Measurements from ENCODE around the gene CNTNAP2. TPM values are rescaled to one million over a fixed set of nuclear protein-coding genes. Genes with fewer than 3 reads are reported as not detected.

CNTNAP2 gene
- total and polyA plus RNA-seq, 9 of the 15 experiments (the other 6 are each of a cell fraction or from before 2014, with no cell fraction given): 0.04 to 0.62 (median 0.09) TPM; not detected in 4

DNA sequence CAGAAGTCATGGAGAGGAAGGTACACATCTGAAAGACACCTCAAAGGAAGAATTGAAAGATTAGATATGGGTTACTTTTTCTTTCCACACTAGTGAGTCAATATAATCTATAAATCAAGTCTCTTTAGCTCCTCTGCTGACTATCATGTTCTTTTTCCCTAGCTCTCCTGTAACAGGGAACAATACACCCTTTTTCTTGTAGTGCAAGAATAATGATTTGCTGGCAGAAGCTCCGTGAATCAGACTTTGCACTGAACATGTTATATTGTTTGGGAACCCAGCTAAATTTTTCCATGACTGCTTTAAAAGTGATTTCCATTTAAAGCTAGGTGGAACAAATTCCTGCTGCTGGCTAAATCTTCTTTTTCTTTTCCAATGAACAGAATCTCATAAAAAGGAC, 1717.4 kb downstream of the CNTNAP2 start:
- intact Hi-C loops (cut with micrococcal nuclease) (no loop called here), in situ Hi-C loops (cut with MboI) (no loop called here)
- ChIA-PET CTCF (ENCODE audit: low intra/inter-chr PET ratio) (no interaction called here), POLR2A (interaction anchor here (0.6 kb wide), 1 partner anchor 1444 kb away, joined by 3 read pairs; no protein-coding TSS in a partner anchor)
- H2AFZ ChIP-seq (ENCODE audit: low read depth, low read length): no peak overlapping the region
- H3K9ac ChIP-seq (ENCODE audit: insufficient read depth in 1 of 2, low read depth in 2 of 2, low read length in 2 of 2): no peak overlapping the region
- BruUV-seq (replicated peaks): no TSS peak
- H4K20me1 ChIP-seq (replicated peaks; ENCODE audit: control insufficient read depth, insufficient read depth, low read length): no peaks in the 10 kb centered on the region
- TF ChIP-seq ZC3H11A (IDR thresholded peaks at IDR 0.05; ENCODE audit: low read depth, low read length) (no peak), PTRF (tag; IDR thresholded peaks at IDR 0.05) (no peak)
- H3K4me3 ChIP-seq: no peak overlapping the region
- H3K27ac ChIP-seq (ENCODE audit: extremely low read depth, low read depth, low read length): no peak overlapping the region
- no peak for ATAC-seq
- H3K9me1 ChIP-seq (ENCODE audit: control insufficient read depth, insufficient read depth, low read length): no peaks in the 10 kb centered on the region
- H3K9me3 ChIP-seq (replicated peaks; ENCODE audit: control insufficient read depth, insufficient read depth, low read depth, low read length): peaks cover 2% of the 10 kb centered on the region; the same call in 1 of the 2 replicates
- no peaks in the 10 kb centered on the region for H3K4me1 ChIP-seq (replicated peaks in 1 of 2; ENCODE audit: control insufficient read depth in 2 of 2, insufficient read depth in 2 of 2, low read length in 2 of 2)
- DNase-seq (ENCODE audit: extremely low read depth in 1 of 4, low spot score in 3 of 4): no peak
- no peak overlapping the region for H3K4me2 ChIP-seq (ENCODE audit: insufficient read depth, low read length)
- no peaks in the 10 kb centered on the region for H3K36me3 ChIP-seq (ENCODE audit: control insufficient read depth, insufficient read depth, low read length)
- WGBS (ENCODE audit: insufficient coverage, low coverage, missing lambda C conversion rate): 0% methylated on average over 1 of the region's 1 CpG
- no peaks in the 10 kb centered on the region for H3K79me2 ChIP-seq (ENCODE audit: control insufficient read depth, insufficient read depth, low read length)
- no peaks in the 10 kb centered on the region for H3K27me3 ChIP-seq (ENCODE audit: control insufficient read depth in 2 of 2, insufficient read depth in 2 of 2, low read length in 2 of 2)
- FAIRE-seq: no peak

DNA sequence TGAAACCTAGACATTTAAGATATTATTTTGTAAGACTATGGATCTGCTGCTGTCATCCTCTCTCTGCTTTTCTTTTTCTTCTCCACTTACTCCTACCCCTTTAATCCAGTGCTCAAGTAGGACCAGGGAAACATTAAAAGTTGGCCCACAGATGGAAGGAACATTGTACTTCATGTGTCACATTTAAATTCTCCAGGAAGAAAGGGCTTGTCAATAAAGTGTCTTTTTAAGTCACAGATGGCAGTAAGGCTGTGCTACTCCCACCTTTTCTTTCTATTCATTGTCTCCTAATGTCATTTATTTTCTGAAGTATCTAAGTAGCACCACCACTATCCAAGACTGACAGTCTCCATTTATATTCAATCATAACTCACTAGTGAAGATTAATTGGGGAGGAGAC, 1736.2 kb downstream of the CNTNAP2 start:
- POLR2A ChIA-PET: no interaction called here
- ATAC-seq: no peak
- H3K4me1 ChIP-seq (replicated peaks in 1 of 2; ENCODE audit: control insufficient read depth in 2 of 2, insufficient read depth in 2 of 2, low read length in 2 of 2): no peaks in the 10 kb centered on the region
- intact Hi-C loops (cut with micrococcal nuclease): no loop called here
- no peak for DNase-seq (ENCODE audit: extremely low read depth in 1 of 4, low spot score in 3 of 4)
- CTCF ChIA-PET (ENCODE audit: low intra/inter-chr PET ratio): no interaction called here
- H3K4me2 ChIP-seq (ENCODE audit: insufficient read depth, low read length): no peak overlapping the region
- H3K27me3 ChIP-seq (ENCODE audit: control insufficient read depth in 2 of 2, insufficient read depth in 2 of 2, low read length in 2 of 2): no peaks in the 10 kb centered on the region
- no peaks in the 10 kb centered on the region for H3K79me2 ChIP-seq (ENCODE audit: control insufficient read depth, insufficient read depth, low read length)
- no peaks in the 10 kb centered on the region for H4K20me1 ChIP-seq (replicated peaks; ENCODE audit: control insufficient read depth, insufficient read depth, low read length)
- no peaks in the 10 kb centered on the region for H3K9me1 ChIP-seq (ENCODE audit: control insufficient read depth, insufficient read depth, low read length)
- no peak overlapping the region for H3K4me3 ChIP-seq
- H2AFZ ChIP-seq (ENCODE audit: low read depth, low read length): no peak overlapping the region
- no peak overlapping the region for H3K9ac ChIP-seq (ENCODE audit: insufficient read depth in 1 of 2, low read depth in 2 of 2, low read length in 2 of 2)
- no peaks in the 10 kb centered on the region for H3K36me3 ChIP-seq (ENCODE audit: control insufficient read depth, insufficient read depth, low read length)
- H3K27ac ChIP-seq (ENCODE audit: extremely low read depth, low read depth, low read length): no peak overlapping the region
- no TSS peak for BruUV-seq (replicated peaks)
- FAIRE-seq: no peak
- TF ChIP-seq SMAD2 (IDR thresholded peaks at IDR 0.05; ENCODE audit: low read depth, low read length): no peak
- TF ChIP-seq, protein P1, sequence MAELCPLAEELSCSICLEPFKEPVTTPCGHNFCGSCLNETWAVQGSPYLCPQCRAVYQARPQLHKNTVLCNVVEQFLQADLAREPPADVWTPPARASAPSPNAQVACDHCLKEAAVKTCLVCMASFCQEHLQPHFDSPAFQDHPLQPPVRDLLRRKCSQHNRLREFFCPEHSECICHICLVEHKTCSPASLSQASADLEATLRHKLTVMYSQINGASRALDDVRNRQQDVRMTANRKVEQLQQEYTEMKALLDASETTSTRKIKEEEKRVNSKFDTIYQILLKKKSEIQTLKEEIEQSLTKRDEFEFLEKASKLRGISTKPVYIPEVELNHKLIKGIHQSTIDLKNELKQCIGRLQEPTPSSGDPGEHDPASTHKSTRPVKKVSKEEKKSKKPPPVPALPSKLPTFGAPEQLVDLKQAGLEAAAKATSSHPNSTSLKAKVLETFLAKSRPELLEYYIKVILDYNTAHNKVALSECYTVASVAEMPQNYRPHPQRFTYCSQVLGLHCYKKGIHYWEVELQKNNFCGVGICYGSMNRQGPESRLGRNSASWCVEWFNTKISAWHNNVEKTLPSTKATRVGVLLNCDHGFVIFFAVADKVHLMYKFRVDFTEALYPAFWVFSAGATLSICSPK (IDR thresholded peaks at IDR 0.05; ENCODE audit: borderline replicate concordance): no peak
- TF ChIP-seq SMARCE1 (IDR thresholded peaks at IDR 0.05): no peak
- peaks cover 2% of the 10 kb centered on the region; the same call in 1 of the 2 replicates for H3K9me3 ChIP-seq (replicated peaks; ENCODE audit: control insufficient read depth, insufficient read depth, low read depth, low read length)
- in situ Hi-C loops (cut with MboI): no loop called here
